ENCODE results near the gene GLIS1. TPM values are rescaled to one million over a fixed set of nuclear protein-coding genes. Genes with fewer than 3 reads are reported as not detected.

Gene GLIS1
- polyA plus RNA-seq, 1 donor (not counting 4 experiments of a cell fraction or from before 2014, with no cell fraction given), result not detected

- H3K4me2 ChIP-seq (ENCODE audit: control insufficient read depth, extremely low read depth, insufficient read depth, low read depth, low read length), result no peak overlapping the region
- no peak overlapping the region for H3K27ac ChIP-seq (ENCODE audit: control insufficient read depth, insufficient read depth, low read length)
- TF ChIP-seq, protein P1, sequence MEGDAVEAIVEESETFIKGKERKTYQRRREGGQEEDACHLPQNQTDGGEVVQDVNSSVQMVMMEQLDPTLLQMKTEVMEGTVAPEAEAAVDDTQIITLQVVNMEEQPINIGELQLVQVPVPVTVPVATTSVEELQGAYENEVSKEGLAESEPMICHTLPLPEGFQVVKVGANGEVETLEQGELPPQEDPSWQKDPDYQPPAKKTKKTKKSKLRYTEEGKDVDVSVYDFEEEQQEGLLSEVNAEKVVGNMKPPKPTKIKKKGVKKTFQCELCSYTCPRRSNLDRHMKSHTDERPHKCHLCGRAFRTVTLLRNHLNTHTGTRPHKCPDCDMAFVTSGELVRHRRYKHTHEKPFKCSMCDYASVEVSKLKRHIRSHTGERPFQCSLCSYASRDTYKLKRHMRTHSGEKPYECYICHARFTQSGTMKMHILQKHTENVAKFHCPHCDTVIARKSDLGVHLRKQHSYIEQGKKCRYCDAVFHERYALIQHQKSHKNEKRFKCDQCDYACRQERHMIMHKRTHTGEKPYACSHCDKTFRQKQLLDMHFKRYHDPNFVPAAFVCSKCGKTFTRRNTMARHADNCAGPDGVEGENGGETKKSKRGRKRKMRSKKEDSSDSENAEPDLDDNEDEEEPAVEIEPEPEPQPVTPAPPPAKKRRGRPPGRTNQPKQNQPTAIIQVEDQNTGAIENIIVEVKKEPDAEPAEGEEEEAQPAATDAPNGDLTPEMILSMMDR (optimal IDR thresholded peaks at IDR 0.05 in 1 of 3, IDR thresholded peaks at IDR 0.05 in 1 of 3, conservative IDR thresholded peaks at IDR 0.05 in 1 of 3; ENCODE audit: extremely low read depth in 1 of 3, insufficient read depth in 2 of 3, low read length in 3 of 3), result no peak
- no peak for TF ChIP-seq EZH2 (IDR thresholded peaks at IDR 0.05; ENCODE audit: low read length)
- H3K9me1 ChIP-seq (ENCODE audit: control insufficient read depth, extremely low read depth, insufficient read depth, low read length), result no peaks in the 10 kb centered on the region
- no peaks in the 10 kb centered on the region for H3K79me2 ChIP-seq (ENCODE audit: control insufficient read depth, insufficient read depth, low read length)
- no peak overlapping the region for H3K4me3 ChIP-seq (ENCODE audit: control insufficient read depth in 2 of 3, extremely low read depth in 1 of 3, insufficient read depth in 2 of 3, low read depth in 1 of 3, low read length in 3 of 3)
- H3K27me3 ChIP-seq (ENCODE audit: control insufficient read depth, extremely low read depth, insufficient read depth, low read length), result peaks cover 17% of the 10 kb centered on the region
- no peaks in the 10 kb centered on the region for H3K36me3 ChIP-seq (ENCODE audit: control insufficient read depth in 2 of 2, extremely low read depth in 1 of 2, insufficient read depth in 2 of 2, low read length in 2 of 2)
- H3K4me1 ChIP-seq (ENCODE audit: control insufficient read depth, extremely low read depth, insufficient read depth, low read length), result no peaks in the 10 kb centered on the region
- no peak for FAIRE-seq
- H2AFZ ChIP-seq (ENCODE audit: control insufficient read depth, low read length), result no peak overlapping the region
- DNase-seq (ENCODE audit: low read depth, low spot score), result no peak
- H4K20me1 ChIP-seq (ENCODE audit: control insufficient read depth, extremely low read depth, insufficient read depth, low read length), result no peaks in the 10 kb centered on the region
- dilution Hi-C loops (cut with MboI; ENCODE audit: extremely low pct_ligation_motif_present, low sequenced_read_pairs), result no loop called here
- H3K9me3 ChIP-seq (ENCODE audit: control insufficient read depth, low read depth, low read length), result no peaks in the 10 kb centered on the region
- no peak overlapping the region for H3K9ac ChIP-seq (ENCODE audit: control insufficient read depth, extremely low read depth, insufficient read depth, low read length)
Measured at GRCh38 chr1:53583021-53583867, 155.7 kb downstream of the GLIS1 start.

GRCh38 chr1:53582211-53583020, 156.5 kb downstream of the GLIS1 start:
- H3K27me3 ChIP-seq (ENCODE audit: control insufficient read depth, extremely low read depth, insufficient read depth, low read length), result peaks cover 15% of the 10 kb centered on the region

More at GRCh38 chr1:53582211-53583020, 156.5 kb downstream of the GLIS1 start:
- dilution Hi-C loops (cut with MboI; ENCODE audit: extremely low pct_ligation_motif_present, low sequenced_read_pairs), result no loop called here
- FAIRE-seq (no peak), DNase-seq (ENCODE audit: low read depth, low spot score) (no peak)
- no peak overlapping the region for H3K4me3 ChIP-seq (ENCODE audit: control insufficient read depth in 2 of 3, extremely low read depth in 1 of 3, insufficient read depth in 2 of 3, low read depth in 1 of 3, low read length in 3 of 3)
- no peaks in the 10 kb centered on the region for H3K36me3 ChIP-seq (ENCODE audit: control insufficient read depth in 2 of 2, extremely low read depth in 1 of 2, insufficient read depth in 2 of 2, low read length in 2 of 2)
- no peaks in the 10 kb centered on the region for H3K79me2 ChIP-seq (ENCODE audit: control insufficient read depth, insufficient read depth, low read length)
- H2AFZ ChIP-seq (ENCODE audit: control insufficient read depth, low read length), result no peak overlapping the region
- no peak overlapping the region for H3K9ac ChIP-seq (ENCODE audit: control insufficient read depth, extremely low read depth, insufficient read depth, low read length)
- TF ChIP-seq, protein P1 (optimal IDR thresholded peaks at IDR 0.05 in 1 of 3, IDR thresholded peaks at IDR 0.05 in 1 of 3, conservative IDR thresholded peaks at IDR 0.05 in 1 of 3; ENCODE audit: extremely low read depth in 1 of 3, insufficient read depth in 2 of 3, low read length in 3 of 3), result no peak
- TF ChIP-seq EZH2 (IDR thresholded peaks at IDR 0.05; ENCODE audit: low read length), result no peak
- no peaks in the 10 kb centered on the region for H3K9me1 ChIP-seq (ENCODE audit: control insufficient read depth, extremely low read depth, insufficient read depth, low read length)
- H3K4me2 ChIP-seq (ENCODE audit: control insufficient read depth, extremely low read depth, insufficient read depth, low read depth, low read length), result no peak overlapping the region
- H3K9me3 ChIP-seq (ENCODE audit: control insufficient read depth, low read depth, low read length), result no peaks in the 10 kb centered on the region
- H3K4me1 ChIP-seq (ENCODE audit: control insufficient read depth, extremely low read depth, insufficient read depth, low read length), result no peaks in the 10 kb centered on the region
- no peaks in the 10 kb centered on the region for H4K20me1 ChIP-seq (ENCODE audit: control insufficient read depth, extremely low read depth, insufficient read depth, low read length)
- no peak overlapping the region for H3K27ac ChIP-seq (ENCODE audit: control insufficient read depth, insufficient read depth, low read length)

Data from keratinocyte (primary cell).